SK-N-SH (cell line): ENCODE data around the gene RBAK.

ENCODE experiments used
- EP300 ChIP-seq, 2 experiments: IDR thresholded peaks; 2 replicates each; pipeline versions ENCODE4 v1.4.0 to v1.6.1; 2012; ENCODE audit warnings: borderline replicate concordance in 1 of 2, low read depth in 1 of 2, low read length in 1 of 2
- EZH2phosphoT487 ChIP-seq: fragments of 200-600 bp; sonication (generic); IDR thresholded peaks from 2 replicates; pipeline ENCODE4 v1.6.1; 2017; ENCODE audit warnings: low read depth, mixed run types, mild to moderate bottlenecking, antibody characterized with exemption, moderate library complexity, borderline replicate concordance
- FOSL2 ChIP-seq: IDR thresholded peaks from 2 replicates; pipeline ENCODE4 v1.4.0; 2012; ENCODE audit warnings: low read depth, mild to moderate bottlenecking, moderate library complexity, borderline replicate concordance
- POLR2AphosphoS5 ChIP-seq: IDR thresholded peaks from 2 replicates; pipeline ENCODE4 v1.6.1; 2012; ENCODE audit warnings: low read depth, low read length
- RCOR1 ChIP-seq: fragments of 150-350 bp; IDR thresholded peaks from 2 replicates; pipeline ENCODE4 v1.6.1; 2017; ENCODE audit warnings: antibody characterized with exemption, low read length
- RXRA ChIP-seq: IDR thresholded peaks from 2 replicates; pipeline ENCODE4 v1.4.0; 2012; ENCODE audit warnings: low read depth, mild to moderate bottlenecking, borderline replicate concordance
- TAF1 ChIP-seq: IDR thresholded peaks from 2 replicates; pipeline ENCODE4 v1.6.1; 2012; ENCODE audit warnings: low read depth, mild to moderate bottlenecking, low read length, moderate library complexity, borderline replicate concordance
- TCF12 ChIP-seq: IDR thresholded peaks from 2 replicates; pipeline ENCODE4 v1.4.0; 2012
- YY1 ChIP-seq: IDR thresholded peaks from 2 replicates; pipeline ENCODE4 v1.4.0; 2012; ENCODE audit warnings: low read depth, mild to moderate bottlenecking
- TF ChIP-seq, protein P1 (sequence below): fragments of 200-600 bp; sonication (generic); IDR thresholded peaks from 2 replicates; pipeline ENCODE4 v1.6.1; 2017; ENCODE audit warnings: antibody characterized with exemption, mild to moderate bottlenecking, moderate library complexity
- TF ChIP-seq, protein P2 (sequence below): IDR thresholded peaks from 2 replicates; pipeline ENCODE4 v1.4.0; 2012; ENCODE audit warnings: low read depth
- TF ChIP-seq, protein P3 (sequence below): fragments of 150-350 bp; IDR thresholded peaks from 2 replicates; pipeline ENCODE4 v1.6.1; 2017; ENCODE audit warnings: antibody characterized with exemption, low read length, low read depth, borderline replicate concordance
- TF ChIP-seq, protein P4 (sequence below): IDR thresholded peaks from 2 replicates; pipeline ENCODE4 v1.4.0; 2012; ENCODE audit warnings: low read depth, borderline replicate concordance
- TF ChIP-seq, protein P5 (sequence below): IDR thresholded peaks from 2 replicates; pipeline ENCODE4 v1.6.1; 2012; ENCODE audit warnings: mild to moderate bottlenecking, low read depth, low read length, moderate library complexity

DNA sequence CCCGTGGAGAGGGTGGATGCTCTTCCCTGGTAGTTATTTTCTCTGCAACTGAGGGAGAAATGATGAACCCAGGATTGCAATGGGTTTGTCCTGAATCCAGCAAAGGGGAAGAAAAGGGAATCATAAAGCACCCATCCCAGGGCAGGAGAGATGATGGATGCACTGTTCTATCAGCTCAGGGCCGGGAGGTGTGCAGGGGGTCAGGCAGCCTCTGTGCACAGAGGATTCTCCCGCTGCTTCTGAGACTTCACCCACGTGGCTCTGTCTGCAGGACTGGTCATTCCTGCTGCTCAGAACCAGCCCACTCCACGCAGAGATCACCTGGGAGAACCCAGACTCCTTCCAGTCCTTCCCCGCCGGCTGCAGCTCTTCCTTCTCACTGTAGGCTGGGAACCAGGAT, 70.7 kb downstream of the RBAK start:
- TF ChIP-seq, protein P1, sequence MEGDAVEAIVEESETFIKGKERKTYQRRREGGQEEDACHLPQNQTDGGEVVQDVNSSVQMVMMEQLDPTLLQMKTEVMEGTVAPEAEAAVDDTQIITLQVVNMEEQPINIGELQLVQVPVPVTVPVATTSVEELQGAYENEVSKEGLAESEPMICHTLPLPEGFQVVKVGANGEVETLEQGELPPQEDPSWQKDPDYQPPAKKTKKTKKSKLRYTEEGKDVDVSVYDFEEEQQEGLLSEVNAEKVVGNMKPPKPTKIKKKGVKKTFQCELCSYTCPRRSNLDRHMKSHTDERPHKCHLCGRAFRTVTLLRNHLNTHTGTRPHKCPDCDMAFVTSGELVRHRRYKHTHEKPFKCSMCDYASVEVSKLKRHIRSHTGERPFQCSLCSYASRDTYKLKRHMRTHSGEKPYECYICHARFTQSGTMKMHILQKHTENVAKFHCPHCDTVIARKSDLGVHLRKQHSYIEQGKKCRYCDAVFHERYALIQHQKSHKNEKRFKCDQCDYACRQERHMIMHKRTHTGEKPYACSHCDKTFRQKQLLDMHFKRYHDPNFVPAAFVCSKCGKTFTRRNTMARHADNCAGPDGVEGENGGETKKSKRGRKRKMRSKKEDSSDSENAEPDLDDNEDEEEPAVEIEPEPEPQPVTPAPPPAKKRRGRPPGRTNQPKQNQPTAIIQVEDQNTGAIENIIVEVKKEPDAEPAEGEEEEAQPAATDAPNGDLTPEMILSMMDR, result no peak
- TF ChIP-seq EZH2phosphoT487, result no peak
- TF ChIP-seq, protein P2, sequence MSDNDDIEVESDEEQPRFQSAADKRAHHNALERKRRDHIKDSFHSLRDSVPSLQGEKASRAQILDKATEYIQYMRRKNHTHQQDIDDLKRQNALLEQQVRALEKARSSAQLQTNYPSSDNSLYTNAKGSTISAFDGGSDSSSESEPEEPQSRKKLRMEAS, result no peak
- TF ChIP-seq TCF12, result no peak
- no peak for TF ChIP-seq FOSL2
- TF ChIP-seq YY1, result no peak
- TF ChIP-seq TAF1, result no peak
- TF ChIP-seq, protein P3, sequence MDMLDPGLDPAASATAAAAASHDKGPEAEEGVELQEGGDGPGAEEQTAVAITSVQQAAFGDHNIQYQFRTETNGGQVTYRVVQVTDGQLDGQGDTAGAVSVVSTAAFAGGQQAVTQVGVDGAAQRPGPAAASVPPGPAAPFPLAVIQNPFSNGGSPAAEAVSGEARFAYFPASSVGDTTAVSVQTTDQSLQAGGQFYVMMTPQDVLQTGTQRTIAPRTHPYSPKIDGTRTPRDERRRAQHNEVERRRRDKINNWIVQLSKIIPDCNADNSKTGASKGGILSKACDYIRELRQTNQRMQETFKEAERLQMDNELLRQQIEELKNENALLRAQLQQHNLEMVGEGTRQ, result no peak
- TF ChIP-seq, protein P4, sequence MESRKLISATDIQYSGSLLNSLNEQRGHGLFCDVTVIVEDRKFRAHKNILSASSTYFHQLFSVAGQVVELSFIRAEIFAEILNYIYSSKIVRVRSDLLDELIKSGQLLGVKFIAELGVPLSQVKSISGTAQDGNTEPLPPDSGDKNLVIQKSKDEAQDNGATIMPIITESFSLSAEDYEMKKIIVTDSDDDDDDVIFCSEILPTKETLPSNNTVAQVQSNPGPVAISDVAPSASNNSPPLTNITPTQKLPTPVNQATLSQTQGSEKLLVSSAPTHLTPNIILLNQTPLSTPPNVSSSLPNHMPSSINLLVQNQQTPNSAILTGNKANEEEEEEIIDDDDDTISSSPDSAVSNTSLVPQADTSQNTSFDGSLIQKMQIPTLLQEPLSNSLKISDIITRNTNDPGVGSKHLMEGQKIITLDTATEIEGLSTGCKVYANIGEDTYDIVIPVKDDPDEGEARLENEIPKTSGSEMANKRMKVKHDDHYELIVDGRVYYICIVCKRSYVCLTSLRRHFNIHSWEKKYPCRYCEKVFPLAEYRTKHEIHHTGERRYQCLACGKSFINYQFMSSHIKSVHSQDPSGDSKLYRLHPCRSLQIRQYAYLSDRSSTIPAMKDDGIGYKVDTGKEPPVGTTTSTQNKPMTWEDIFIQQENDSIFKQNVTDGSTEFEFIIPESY, result no peak
- TF ChIP-seq RCOR1, result no peak
- no peak for TF ChIP-seq EP300 (IDR thresholded peaks at IDR 0.05; ENCODE audit: borderline replicate concordance in 1 of 2, low read depth in 1 of 2, low read length in 1 of 2)
- TF ChIP-seq POLR2AphosphoS5, result no peak
- TF ChIP-seq RXRA, result no peak
- TF ChIP-seq, protein P5, sequence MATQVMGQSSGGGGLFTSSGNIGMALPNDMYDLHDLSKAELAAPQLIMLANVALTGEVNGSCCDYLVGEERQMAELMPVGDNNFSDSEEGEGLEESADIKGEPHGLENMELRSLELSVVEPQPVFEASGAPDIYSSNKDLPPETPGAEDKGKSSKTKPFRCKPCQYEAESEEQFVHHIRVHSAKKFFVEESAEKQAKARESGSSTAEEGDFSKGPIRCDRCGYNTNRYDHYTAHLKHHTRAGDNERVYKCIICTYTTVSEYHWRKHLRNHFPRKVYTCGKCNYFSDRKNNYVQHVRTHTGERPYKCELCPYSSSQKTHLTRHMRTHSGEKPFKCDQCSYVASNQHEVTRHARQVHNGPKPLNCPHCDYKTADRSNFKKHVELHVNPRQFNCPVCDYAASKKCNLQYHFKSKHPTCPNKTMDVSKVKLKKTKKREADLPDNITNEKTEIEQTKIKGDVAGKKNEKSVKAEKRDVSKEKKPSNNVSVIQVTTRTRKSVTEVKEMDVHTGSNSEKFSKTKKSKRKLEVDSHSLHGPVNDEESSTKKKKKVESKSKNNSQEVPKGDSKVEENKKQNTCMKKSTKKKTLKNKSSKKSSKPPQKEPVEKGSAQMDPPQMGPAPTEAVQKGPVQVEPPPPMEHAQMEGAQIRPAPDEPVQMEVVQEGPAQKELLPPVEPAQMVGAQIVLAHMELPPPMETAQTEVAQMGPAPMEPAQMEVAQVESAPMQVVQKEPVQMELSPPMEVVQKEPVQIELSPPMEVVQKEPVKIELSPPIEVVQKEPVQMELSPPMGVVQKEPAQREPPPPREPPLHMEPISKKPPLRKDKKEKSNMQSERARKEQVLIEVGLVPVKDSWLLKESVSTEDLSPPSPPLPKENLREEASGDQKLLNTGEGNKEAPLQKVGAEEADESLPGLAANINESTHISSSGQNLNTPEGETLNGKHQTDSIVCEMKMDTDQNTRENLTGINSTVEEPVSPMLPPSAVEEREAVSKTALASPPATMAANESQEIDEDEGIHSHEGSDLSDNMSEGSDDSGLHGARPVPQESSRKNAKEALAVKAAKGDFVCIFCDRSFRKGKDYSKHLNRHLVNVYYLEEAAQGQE, result no peak
